Activated CD4-positive, alpha-beta T cell treated with anti-CD3 and anti-CD28 coated beads for 36 hours (primary cell): ENCODE measurements around the gene TEX29. TPM values are rescaled to one million over a fixed set of nuclear protein-coding genes. Genes with fewer than 3 reads are reported as not detected.

ENCODE experiments used
- ATAC-seq: fragments of 200-7000 bp; cut with Tn5 transposase; one replicate; pipeline ENCODE4 v1.10.0; 2021; ENCODE audit warnings: mild to moderate bottlenecking, moderate library complexity
- CTCF ChIA-PET: fragments of 350-600 bp; sonication (Branson Sonifier 250); formaldehyde crosslinking; loops from one replicate; lab custom pipeline; 2021; ENCODE audit warnings: antibody characterized with exemption; lab: Charles Lee
- POLR2A ChIA-PET: fragments of 350-600 bp; sonication (Branson Sonifier 250); formaldehyde crosslinking; loops from one replicate; lab custom pipeline; 2021; ENCODE audit warnings: antibody characterized with exemption, inconsistent platforms; lab: Charles Lee
- DNase-seq: peaks from one replicate; pipeline ENCODE4 v3.0.0-alpha.2; 2020
- H3K27ac Mint-ChIP-seq: one replicate; pipeline ENCODE4 v1.8.0; 2021; ENCODE audit warnings: mixed read lengths
- H3K27me3 Mint-ChIP-seq: one replicate; pipeline ENCODE4 v1.8.0; 2021; ENCODE audit warnings: mixed read lengths
- H3K36me3 Mint-ChIP-seq: one replicate; pipeline ENCODE4 v1.8.0; 2021; ENCODE audit warnings: low read depth, mixed read lengths
- H3K4me1 Mint-ChIP-seq: one replicate; pipeline ENCODE4 v1.8.0; 2021; ENCODE audit warnings: mixed read lengths
- H3K4me3 Mint-ChIP-seq: one replicate; pipeline ENCODE4 v1.8.0; 2021; ENCODE audit warnings: mild to moderate bottlenecking, moderate library complexity, mixed read lengths
- H3K9me3 Mint-ChIP-seq: one replicate; pipeline ENCODE4 v1.8.0; 2021; ENCODE audit warnings: low read depth, mixed read lengths
- intact Hi-C, 2 experiments: fragments of 100-400 bp; cut with DNase I in 1 of 2; cut with micrococcal nuclease in 1 of 2; formaldehyde crosslinking; loops; one replicate each; pipeline versions ENCODE4 v1.14.2 to v1.15.1; 2022 to 2024; cut with DNase I, micrococcal nuclease
- total RNA-seq, 2 experiments: library from RNA; stranded (reverse); gene quantifications; one replicate each; pipeline ENCODE4 v1.2.3, GENCODE V29; 2021

TEX29 gene
- total RNA-seq, 2 experiments from 2014 or later: 0.30 to 0.46 TPM

DNA sequence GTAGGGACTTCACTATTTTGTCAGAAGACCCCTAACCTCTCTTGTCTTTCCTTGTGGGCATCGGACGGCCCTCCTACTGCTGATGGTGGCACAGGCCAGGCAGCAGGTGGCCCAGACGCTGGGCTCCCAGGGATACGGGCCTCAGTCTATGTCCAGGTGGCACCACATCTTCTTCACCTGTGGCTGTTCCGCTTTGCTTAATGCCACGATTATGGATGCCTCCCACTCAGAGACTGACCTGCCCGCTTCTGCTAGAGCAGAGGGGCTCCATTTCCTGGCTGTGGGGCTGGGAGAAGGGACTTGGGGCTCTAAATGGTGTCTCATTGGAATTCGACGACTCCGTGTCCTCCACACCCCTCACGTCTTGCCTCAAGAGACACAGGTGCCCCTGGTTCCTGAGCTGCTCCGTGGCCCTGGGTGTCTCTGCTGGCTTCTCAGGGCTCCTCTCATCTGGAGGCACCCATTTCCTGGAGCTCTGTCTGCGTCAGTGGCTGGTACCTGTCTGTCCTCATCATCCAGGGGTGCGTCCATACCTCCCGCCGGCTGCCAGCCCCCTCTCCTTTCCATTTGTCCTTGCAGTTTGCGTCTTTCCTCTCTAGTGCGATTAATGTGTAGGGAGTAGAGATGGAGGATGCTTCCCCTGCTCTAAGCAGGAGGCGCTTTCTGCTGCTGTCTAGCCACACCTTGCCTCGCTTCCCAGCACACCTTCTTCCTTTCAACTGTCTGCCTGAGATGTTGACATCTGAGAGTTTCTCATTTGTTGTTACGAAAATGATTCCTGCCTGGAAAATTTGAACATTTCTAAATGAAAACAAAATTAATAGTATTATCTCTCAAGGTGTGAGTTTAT, 63.4 kb downstream of the TEX29 start:
- H3K9me3 Mint-ChIP-seq: no peaks in the 10 kb centered on the region
- ATAC-seq: no peak
- H3K4me3 Mint-ChIP-seq: no peak overlapping the region
- intact Hi-C loops: no loop called here
- H3K4me1 Mint-ChIP-seq: peaks cover 26% of the 10 kb centered on the region
- peak overlapping the region; percentile 32 for H3K27ac Mint-ChIP-seq
- ChIA-PET POLR2A (no interaction called here), CTCF (no interaction called here)
- DNase-seq: no peak
- no peaks in the 10 kb centered on the region for H3K27me3 Mint-ChIP-seq
- no peaks in the 10 kb centered on the region for H3K36me3 Mint-ChIP-seq

DNA sequence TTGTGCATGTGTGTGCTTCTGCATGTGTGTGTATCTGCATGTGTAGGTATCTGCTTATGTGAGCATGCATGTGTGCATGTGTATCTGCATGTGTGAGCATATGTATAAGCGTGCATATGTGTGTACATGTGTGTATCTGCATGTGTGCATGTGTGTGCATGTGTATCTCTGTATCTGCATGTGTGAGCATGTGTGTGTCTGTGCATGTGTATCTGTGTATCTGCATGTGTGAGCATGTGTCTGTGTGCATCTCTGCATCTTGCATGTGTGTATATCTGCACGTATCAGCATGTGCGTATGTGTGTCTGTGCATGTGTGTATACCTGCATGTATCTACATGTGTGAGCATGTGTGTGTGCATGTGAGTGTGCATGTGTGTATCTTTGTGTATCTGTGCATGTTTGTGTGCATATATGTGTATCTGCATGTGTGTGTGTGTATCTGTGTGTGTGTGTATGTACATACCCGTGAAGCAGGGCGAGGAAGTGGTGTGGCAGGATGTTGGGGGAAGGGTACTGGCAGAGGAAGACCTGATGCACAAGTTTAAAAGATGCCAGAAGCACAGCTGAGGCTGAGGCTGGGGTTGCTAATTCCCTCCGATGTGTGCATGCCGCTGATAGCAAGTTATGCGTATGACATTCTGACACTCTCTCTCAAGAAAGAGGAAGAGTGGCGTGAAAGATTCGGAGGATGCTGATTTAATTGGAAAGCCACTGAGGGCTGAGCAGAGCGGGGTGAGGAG, 64.2 kb downstream of the TEX29 start:
- Mint-ChIP-seq H3K4me1 (peaks cover 34% of the 10 kb centered on the region), H3K36me3 (no peaks in the 10 kb centered on the region), H3K4me3 (no peak overlapping the region), H3K27me3 (no peaks in the 10 kb centered on the region), H3K27ac (peak overlapping the region; percentile 16), H3K9me3 (no peaks in the 10 kb centered on the region)
- ChIA-PET POLR2A (no interaction called here), CTCF (no interaction called here)
- ATAC-seq (peak; percentile 75), DNase-seq (peak; percentile 53)
- intact Hi-C loops: loop anchor here in 1 of 2 experiments (1.0 kb wide), 1 partner anchor 42 kb away; no protein-coding TSS in a partner anchor

DNA sequence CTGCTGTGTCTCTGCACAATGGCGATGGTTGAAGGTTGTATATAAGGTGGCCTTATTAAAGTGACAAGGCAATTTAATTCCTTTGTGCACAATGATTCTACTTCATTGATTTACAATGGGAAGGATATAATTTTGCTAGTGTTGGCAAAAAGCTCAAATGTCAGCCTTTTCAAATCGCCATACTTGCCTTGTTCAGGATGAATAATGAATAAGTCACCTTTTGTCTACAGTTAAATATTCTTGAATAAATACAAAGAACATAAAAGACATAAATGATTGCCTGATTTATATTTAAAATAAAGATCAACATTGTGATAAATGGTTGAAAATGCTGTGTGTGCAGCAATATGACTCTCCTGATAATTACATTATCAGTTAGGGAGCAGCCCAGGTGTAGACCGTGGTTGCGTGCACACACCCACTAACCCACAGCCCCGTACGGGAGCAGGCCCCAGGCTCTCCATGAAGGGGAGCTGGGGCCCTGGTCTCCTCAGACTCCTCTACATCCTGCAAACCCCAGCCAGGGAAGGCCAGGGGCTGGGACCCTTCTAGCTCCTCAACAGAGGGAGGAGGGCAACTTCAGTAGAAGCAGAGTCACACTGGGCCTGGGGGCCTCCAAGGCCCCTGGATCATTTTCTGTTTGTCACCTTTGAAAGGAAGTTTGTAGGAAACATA, 64.9 kb downstream of the TEX29 start:
- DNase-seq: no peak
- H3K27me3 Mint-ChIP-seq: no peaks in the 10 kb centered on the region
- peaks cover 37% of the 10 kb centered on the region for H3K4me1 Mint-ChIP-seq
- ChIA-PET CTCF (no interaction called here), POLR2A (no interaction called here)
- H3K27ac Mint-ChIP-seq: peak overlapping the region; percentile 16
- H3K36me3 Mint-ChIP-seq: no peaks in the 10 kb centered on the region
- intact Hi-C loops: loop anchor here in 1 of 2 experiments (1.0 kb wide), 1 partner anchor 41 kb away; no protein-coding TSS in a partner anchor
- no peaks in the 10 kb centered on the region for H3K9me3 Mint-ChIP-seq
- ATAC-seq: no peak
- no peak overlapping the region for H3K4me3 Mint-ChIP-seq

DNA sequence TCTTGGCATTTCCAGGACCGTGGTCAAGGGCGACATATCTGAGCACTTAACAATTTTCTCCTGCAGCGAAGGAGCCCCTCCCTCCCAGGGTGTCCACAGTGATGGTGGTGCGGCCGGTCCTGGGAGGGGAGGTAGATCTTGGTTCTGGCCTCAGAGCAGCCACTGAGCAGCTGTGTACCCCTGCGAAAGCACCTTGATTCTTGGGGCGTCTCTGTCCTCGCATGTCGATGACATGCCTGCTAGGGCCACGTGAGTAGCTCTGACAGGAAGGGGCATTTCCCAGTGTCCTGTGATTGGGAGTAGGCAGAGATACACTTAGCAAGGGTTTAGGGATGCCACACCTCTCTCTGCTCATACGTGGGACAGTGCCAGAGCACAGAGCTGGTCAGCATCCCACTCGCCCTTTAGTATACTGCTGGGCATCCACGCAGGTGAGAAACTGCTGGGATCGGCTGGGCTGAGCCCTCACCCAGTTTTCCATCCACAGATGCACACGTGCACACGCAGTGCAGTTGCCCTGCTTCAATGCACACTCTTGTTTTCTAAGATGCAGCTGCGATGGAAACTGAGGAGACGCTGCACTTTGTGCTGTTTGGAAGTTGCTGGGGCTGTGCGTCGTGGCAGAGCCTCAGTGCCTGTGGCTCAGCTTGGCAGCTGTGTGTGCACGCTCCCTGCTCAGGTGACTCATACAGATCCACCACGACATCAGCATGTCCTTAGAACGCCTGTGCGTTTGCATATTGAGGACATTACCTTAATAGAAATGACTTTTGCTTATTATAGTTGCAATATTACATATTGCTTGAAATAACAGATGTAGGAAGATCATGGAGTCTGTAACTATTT, 66.8 kb downstream of the TEX29 start:
- ATAC-seq: peak; percentile 58
- H3K27me3 Mint-ChIP-seq: no peaks in the 10 kb centered on the region
- H3K36me3 Mint-ChIP-seq: no peaks in the 10 kb centered on the region
- no peak overlapping the region for H3K4me3 Mint-ChIP-seq
- peaks cover 37% of the 10 kb centered on the region for H3K4me1 Mint-ChIP-seq
- no peaks in the 10 kb centered on the region for H3K9me3 Mint-ChIP-seq
- peak; percentile 31 for DNase-seq
- H3K27ac Mint-ChIP-seq: no peak overlapping the region
- CTCF ChIA-PET: no interaction called here
- intact Hi-C loops: no loop called here
- POLR2A ChIA-PET: no interaction called here

DNA sequence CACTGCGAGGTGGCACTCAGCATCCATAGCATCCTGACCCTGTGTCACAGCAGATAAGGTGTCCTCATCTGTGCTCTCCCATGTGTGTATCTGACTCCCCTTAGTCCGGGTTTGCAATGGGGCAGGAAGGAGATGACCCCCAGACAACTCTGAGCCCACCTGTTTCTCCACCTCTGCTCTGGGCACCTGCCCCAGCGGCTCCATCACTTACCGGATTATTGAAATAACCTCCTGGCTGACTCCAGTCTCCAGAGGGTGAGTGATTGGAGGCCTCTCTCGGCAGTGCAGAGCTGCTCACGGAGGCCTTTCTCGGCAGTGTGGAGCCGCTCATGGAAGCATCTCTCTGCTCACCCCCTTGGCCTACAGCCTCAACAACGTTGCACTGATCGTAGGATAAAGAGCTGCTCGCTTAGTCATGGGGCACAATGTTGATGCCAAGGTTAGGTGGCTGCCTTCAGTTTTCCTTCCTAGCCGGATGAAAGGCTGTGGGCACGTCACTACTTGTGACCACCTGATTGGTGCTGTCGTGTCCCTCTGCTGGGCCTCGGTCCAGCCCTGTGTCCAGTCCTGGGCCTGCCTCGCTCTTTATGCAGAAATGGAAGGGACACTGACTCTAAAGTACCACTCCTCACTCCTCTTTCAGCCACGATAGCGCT, 67.6 kb downstream of the TEX29 start:
- POLR2A ChIA-PET: no interaction called here
- H3K9me3 Mint-ChIP-seq: no peaks in the 10 kb centered on the region
- intact Hi-C loops: no loop called here
- no peak overlapping the region for H3K27ac Mint-ChIP-seq
- no peaks in the 10 kb centered on the region for H3K27me3 Mint-ChIP-seq
- no peaks in the 10 kb centered on the region for H3K36me3 Mint-ChIP-seq
- CTCF ChIA-PET: no interaction called here
- H3K4me3 Mint-ChIP-seq: no peak overlapping the region
- peaks cover 37% of the 10 kb centered on the region for H3K4me1 Mint-ChIP-seq
- ATAC-seq (no peak), DNase-seq (no peak)

DNA sequence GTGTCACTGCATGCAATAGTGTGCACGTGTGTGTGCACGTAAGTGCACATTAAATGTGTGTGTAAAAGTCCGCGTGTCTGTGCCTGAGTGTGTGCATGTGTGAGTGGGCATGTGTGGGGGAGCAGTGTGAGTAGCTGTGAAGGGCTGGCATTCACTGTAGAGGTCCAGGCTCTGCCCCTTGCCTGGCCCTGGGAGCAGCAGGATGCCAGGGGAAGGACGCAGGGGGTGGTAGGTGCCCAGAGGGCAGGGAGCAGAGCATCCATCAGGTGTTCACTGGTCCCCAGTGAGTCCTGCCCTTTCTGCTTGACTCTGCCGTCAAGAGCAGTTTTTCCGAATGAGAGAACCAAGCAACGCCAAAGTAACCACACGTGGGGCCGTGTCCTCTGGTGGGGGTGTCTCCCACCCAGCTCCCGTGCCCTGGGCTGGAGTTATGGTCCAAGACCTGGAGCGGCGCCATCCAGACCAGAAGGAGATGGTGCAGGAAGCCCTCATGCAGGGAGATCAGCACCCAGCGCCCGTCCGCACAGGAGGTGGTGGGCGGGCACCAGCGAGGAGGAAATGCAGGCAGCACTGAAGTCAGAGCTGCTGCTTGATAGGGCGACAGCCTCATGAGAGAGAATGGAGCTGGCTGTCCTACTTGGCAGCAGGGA, 68.5 kb downstream of the TEX29 start:
- intact Hi-C loops: no loop called here
- H3K4me3 Mint-ChIP-seq: no peak overlapping the region
- ChIA-PET CTCF (no interaction called here), POLR2A (no interaction called here)
- H3K36me3 Mint-ChIP-seq: no peaks in the 10 kb centered on the region
- no peaks in the 10 kb centered on the region for H3K9me3 Mint-ChIP-seq
- ATAC-seq (peak; percentile 66), DNase-seq (peak; percentile 68)
- peaks cover 31% of the 10 kb centered on the region for H3K4me1 Mint-ChIP-seq
- no peak overlapping the region for H3K27ac Mint-ChIP-seq
- H3K27me3 Mint-ChIP-seq: no peaks in the 10 kb centered on the region

DNA sequence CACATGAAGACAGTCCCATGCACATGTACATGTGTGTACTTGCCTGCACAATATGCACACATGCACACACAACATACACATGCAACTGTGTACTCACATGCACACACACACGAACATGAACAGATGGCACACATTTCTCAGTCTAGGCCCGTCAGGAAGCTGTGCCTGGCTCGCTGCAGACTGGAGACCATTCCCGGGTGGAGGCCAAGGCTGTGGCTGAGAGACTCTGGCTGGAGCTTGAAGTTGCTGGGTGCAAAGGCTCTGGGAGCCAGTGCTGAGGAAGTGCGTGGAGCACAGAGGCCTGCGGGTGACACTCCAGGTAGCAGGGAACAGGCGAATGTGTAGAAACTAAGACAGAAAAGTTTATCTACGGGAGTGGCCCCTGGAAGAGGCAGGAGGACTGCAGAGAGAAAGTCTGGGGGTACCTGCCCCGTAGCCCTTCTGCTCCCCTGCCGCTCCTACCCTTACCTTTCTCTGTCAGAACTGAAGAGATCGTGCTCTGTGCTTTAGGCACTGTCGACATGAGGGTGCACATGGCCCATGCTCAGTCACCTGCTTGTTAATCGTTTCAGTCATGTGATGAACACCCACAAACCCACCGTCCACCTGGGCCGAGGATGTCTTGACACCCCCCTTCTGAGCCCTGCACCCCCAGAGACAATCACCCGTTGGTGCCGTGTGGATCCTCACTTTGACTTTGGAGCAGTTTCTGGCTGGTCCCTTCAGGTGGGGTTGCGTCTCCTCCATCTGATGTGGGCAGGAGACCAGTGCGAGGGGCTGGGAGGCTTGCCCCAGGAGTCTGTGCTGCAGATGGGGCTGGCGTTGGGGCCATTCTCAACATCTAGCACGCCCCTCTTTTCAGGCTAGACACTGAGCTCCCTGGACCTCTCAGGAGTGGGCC, 69.4 kb downstream of the TEX29 start:
- DNase-seq (no peak), ATAC-seq (no peak)
- ChIA-PET POLR2A (no interaction called here), CTCF (no interaction called here)
- intact Hi-C loops: no loop called here
- Mint-ChIP-seq H3K4me1 (peaks cover 23% of the 10 kb centered on the region), H3K27ac (no peak overlapping the region), H3K9me3 (no peaks in the 10 kb centered on the region), H3K27me3 (no peaks in the 10 kb centered on the region), H3K36me3 (no peaks in the 10 kb centered on the region), H3K4me3 (no peak overlapping the region)

DNA sequence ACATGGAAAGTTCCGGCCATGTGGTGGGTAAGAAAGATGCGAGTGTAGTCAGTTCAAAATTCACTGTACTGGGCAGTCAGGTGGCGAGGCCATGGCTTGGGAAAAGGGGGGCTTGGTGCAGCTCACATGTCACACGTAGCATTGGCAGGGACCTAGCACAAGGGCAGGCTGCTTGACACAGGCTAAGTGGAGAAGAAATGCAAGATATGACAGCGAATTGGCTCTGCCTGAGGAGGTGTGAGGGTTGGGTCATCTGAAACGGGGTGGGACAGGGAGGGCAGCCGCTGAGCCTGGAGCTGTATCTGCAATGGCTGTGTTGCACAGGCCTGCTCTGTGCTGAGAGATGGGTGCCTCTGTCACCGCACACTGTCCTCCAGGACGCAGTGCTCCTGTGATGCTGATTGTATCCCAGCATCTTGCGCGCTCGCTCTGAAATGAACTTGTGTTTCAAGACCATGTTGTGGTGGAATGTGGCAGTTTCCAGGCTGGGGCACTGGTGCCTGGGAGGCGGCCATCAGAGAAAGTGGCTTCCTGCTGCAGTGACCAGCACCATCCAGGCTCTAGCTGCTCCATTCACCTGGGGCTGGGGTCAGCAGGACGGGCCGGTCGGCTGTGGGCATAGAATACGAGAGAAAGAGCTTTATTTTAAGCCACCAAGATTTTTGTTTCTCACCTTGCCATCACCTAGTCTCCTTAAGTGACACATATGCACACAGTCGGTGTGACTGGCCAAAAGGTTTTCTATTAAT, 70.3 kb downstream of the TEX29 start:
- ChIA-PET POLR2A (no interaction called here), CTCF (no interaction called here)
- peaks cover 16% of the 10 kb centered on the region for H3K4me1 Mint-ChIP-seq
- H3K36me3 Mint-ChIP-seq: no peaks in the 10 kb centered on the region
- no peak overlapping the region for H3K27ac Mint-ChIP-seq
- H3K27me3 Mint-ChIP-seq: no peaks in the 10 kb centered on the region
- ATAC-seq: no peak
- no peak overlapping the region for H3K4me3 Mint-ChIP-seq
- no peaks in the 10 kb centered on the region for H3K9me3 Mint-ChIP-seq
- intact Hi-C loops: no loop called here
- no peak for DNase-seq

DNA sequence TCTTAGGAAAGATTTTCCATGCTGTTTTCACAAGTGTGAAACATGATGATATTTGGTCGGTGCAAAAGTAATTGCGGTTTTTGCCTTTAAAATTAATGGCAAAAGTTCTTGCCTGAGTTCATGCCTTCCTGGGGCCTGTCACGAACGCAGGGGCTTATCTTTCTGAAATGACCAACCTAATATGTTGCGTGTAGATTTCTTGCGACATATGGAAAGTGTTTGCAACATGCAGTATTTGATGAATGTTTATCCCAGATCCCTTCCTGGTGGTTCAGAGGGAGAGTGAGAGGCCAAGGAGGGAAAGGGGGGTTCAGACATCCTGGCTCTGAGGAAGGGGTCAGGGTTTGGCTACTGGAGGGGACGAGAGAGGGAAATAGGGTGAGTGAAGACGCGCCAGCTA, 72.0 kb downstream of the TEX29 start:
- ATAC-seq (no peak), DNase-seq (no peak)
- no peak overlapping the region for H3K27ac Mint-ChIP-seq
- intact Hi-C loops: no loop called here
- no peaks in the 10 kb centered on the region for H3K27me3 Mint-ChIP-seq
- H3K4me3 Mint-ChIP-seq: no peak overlapping the region
- ChIA-PET CTCF (interaction anchor here (0.8 kb wide), 1 partner anchor 332 kb away, joined by 3 read pairs; no protein-coding TSS in a partner anchor), POLR2A (no interaction called here)
- peaks cover 15% of the 10 kb centered on the region for H3K4me1 Mint-ChIP-seq
- no peaks in the 10 kb centered on the region for H3K36me3 Mint-ChIP-seq
- no peaks in the 10 kb centered on the region for H3K9me3 Mint-ChIP-seq
